ACC112 (cell line): Measurements from ENCODE around the gene GSPT1.
A peak's percentile ranks its signal among the peaks of the same experiment; 100 is the strongest.
"Not testable (repeated sequence)": the region's sequence is repeated elsewhere in the genome, so short reads cannot be mapped to it uniquely, and the experiment has no call there.

Experiments
- H2AFZ ChIP-seq: fragments of 200-600 bp; sonication (generic); one replicate; pipeline ENCODE4 v1.6.0; 2017; ENCODE audit warnings: antibody characterized with exemption, low read length; ENCODE audit not compliant: unreplicated experiment
- H3K27ac ChIP-seq: fragments of 200-600 bp; sonication (generic); 2 replicates; pipeline ENCODE4 v1.5.1; 2014; ENCODE audit warnings: low read depth, mild to moderate bottlenecking, antibody characterized with exemption, low read length, moderate library complexity
- H3K27me3 ChIP-seq: fragments of 200-600 bp; sonication (generic); 2 replicates; pipeline ENCODE4 v1.6.1; 2014; ENCODE audit warnings: mild to moderate bottlenecking, antibody characterized with exemption, low read length, moderate library complexity, mixed read lengths; ENCODE audit not compliant: insufficient read depth
- H3K36me3 ChIP-seq: fragments of 200-600 bp; sonication (generic); 2 replicates; pipeline ENCODE4 v1.6.1; 2016; ENCODE audit warnings: mild to moderate bottlenecking, antibody characterized with exemption, low read length, moderate library complexity, mixed read lengths; ENCODE audit not compliant: insufficient read depth
- H3K4me1 ChIP-seq: fragments of 200-600 bp; sonication (generic); one replicate; pipeline ENCODE4 v1.6.1; 2016; ENCODE audit warnings: low read length, mixed read lengths; ENCODE audit not compliant: insufficient read depth, unreplicated experiment, control insufficient read depth
- H3K4me3 ChIP-seq: fragments of 200-600 bp; sonication (generic); 2 replicates; pipeline ENCODE4 v1.5.1; 2014; ENCODE audit warnings: mild to moderate bottlenecking, low read depth, low read length
- H3K79me2 ChIP-seq: fragments of 200-600 bp; sonication (generic); one replicate; pipeline ENCODE4 v1.6.0; 2016; ENCODE audit warnings: low read length; ENCODE audit not compliant: control insufficient read depth, unreplicated experiment, insufficient read depth

GSPT1 gene

GRCh38 chr16:11833951-11834695 is 81.6 kb downstream of the GSPT1 start:
- peak overlapping the region; percentile 95 for H3K27ac ChIP-seq
- peaks cover 37% of the 10 kb centered on the region for H3K4me1 ChIP-seq
- H3K36me3 ChIP-seq, result peaks cover 11% of the 10 kb centered on the region
- no peak overlapping the region for H2AFZ ChIP-seq
- no peaks in the 10 kb centered on the region for H3K79me2 ChIP-seq
- peak overlapping the region; percentile 35 for H3K4me3 ChIP-seq
- no peaks in the 10 kb centered on the region for H3K27me3 ChIP-seq

GRCh38 chr16:11828696-11829095 is 87.1 kb downstream of the GSPT1 start:
- no peaks in the 10 kb centered on the region for H3K79me2 ChIP-seq
- H3K27me3 ChIP-seq, result no peaks in the 10 kb centered on the region
- peaks cover 9% of the 10 kb centered on the region for H3K4me1 ChIP-seq
- no peak overlapping the region for H3K27ac ChIP-seq
- no peaks in the 10 kb centered on the region for H3K36me3 ChIP-seq
- no peak overlapping the region for H2AFZ ChIP-seq
- no peak overlapping the region for H3K4me3 ChIP-seq

- not testable (repeated sequence) for H3K4me3 ChIP-seq, H3K79me2 ChIP-seq, H3K27me3 ChIP-seq, H3K27ac ChIP-seq, H2AFZ ChIP-seq, H3K36me3 ChIP-seq, H3K4me1 ChIP-seq
Measured at GRCh38 chr16:11825520-11826165, 90.1 kb downstream of the GSPT1 start.

- Histone ChIP-seq H3K27me3 (no peaks in the 10 kb centered on the region), H3K4me1 (peaks cover 6% of the 10 kb centered on the region), H3K79me2 (no peaks in the 10 kb centered on the region), H2AFZ (no peak overlapping the region), H3K27ac (no peak overlapping the region), H3K4me3 (no peak overlapping the region), H3K36me3 (no peaks in the 10 kb centered on the region)
Measured at GRCh38 chr16:11824362-11824761, 91.4 kb downstream of the GSPT1 start.

GRCh38 chr16:11823645-11824044 is 92.1 kb downstream of the GSPT1 start:
- not testable (repeated sequence) for H3K4me3 ChIP-seq, H3K79me2 ChIP-seq, H3K27ac ChIP-seq, H3K36me3 ChIP-seq, H3K27me3 ChIP-seq, H3K4me1 ChIP-seq, H2AFZ ChIP-seq

- Histone ChIP-seq H3K4me1 (peaks cover 6% of the 10 kb centered on the region), H3K4me3 (no peak overlapping the region), H3K79me2 (no peaks in the 10 kb centered on the region), H3K36me3 (no peaks in the 10 kb centered on the region), H3K27me3 (no peaks in the 10 kb centered on the region), H2AFZ (no peak overlapping the region), H3K27ac (no peak overlapping the region)
Measured at GRCh38 chr16:11819798-11820197, 96.0 kb downstream of the GSPT1 start.

- H3K79me2 ChIP-seq, H3K36me3 ChIP-seq, H3K4me3 ChIP-seq, H2AFZ ChIP-seq, H3K27ac ChIP-seq, H3K4me1 ChIP-seq, H3K27me3 ChIP-seq: not testable (repeated sequence)
Measured at GRCh38 chr16:11818970-11819369, 96.8 kb downstream of the GSPT1 start.
